GM12873 (cell line): Measurements from ENCODE around the gene GPD2.

Source experiments
- TF ChIP-seq, protein P1 (sequence below): IDR thresholded peaks from 2 replicates; pipeline ENCODE4 v1.5.1; 2012; ENCODE audit warnings: low read depth, mild to moderate bottlenecking, moderate library complexity, low read length, control low read depth; ENCODE audit not compliant: insufficient read depth; ENCODE audit errors: missing control alignments

GPD2 gene

DNA sequence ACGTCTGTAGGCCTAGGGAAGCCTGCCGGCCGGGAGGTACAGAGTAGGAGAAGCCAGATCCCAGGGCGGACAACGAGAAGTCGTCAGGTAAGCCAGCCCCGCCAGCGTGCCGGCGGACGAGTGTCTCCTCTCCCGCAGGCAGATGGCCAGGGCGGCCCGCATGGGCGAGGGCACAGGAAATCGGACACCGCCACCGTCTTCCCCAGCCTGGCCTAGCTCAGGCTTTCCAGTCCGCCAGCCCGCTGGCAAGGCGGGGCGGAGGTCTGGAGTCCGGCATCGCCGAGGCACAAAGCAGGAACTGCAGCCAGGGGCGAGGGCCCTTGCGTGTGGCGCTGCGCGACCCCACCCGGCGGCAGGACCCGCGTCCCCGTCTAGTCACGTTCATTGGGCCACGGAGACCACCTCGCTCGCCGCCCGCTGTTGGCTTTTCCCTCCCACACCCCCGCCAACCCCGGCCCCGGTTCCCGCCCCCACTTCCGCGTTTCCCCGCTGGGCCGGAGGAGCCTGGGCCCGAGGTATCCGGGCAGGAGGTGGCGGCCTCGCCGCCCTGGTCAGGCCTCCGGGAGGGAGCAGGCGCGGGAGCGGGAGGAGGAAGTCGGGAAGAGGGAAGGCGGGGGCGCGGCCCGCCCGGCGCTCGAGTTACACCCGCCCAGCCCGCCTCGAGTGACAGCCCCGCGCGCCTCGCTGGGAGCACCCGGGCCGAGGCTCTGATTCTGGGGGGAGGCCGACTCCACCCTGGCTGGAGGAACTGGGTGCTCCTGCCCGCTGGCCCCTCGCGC, at the start of gene GPD2:
Gene GPD2, plus strand, starts transcription at position 662 of the 779 bp plus-strand sequence. CDS start 39,727 bp downstream, outside the sequence.
- TF ChIP-seq, protein P1, sequence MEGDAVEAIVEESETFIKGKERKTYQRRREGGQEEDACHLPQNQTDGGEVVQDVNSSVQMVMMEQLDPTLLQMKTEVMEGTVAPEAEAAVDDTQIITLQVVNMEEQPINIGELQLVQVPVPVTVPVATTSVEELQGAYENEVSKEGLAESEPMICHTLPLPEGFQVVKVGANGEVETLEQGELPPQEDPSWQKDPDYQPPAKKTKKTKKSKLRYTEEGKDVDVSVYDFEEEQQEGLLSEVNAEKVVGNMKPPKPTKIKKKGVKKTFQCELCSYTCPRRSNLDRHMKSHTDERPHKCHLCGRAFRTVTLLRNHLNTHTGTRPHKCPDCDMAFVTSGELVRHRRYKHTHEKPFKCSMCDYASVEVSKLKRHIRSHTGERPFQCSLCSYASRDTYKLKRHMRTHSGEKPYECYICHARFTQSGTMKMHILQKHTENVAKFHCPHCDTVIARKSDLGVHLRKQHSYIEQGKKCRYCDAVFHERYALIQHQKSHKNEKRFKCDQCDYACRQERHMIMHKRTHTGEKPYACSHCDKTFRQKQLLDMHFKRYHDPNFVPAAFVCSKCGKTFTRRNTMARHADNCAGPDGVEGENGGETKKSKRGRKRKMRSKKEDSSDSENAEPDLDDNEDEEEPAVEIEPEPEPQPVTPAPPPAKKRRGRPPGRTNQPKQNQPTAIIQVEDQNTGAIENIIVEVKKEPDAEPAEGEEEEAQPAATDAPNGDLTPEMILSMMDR, result no peak

DNA sequence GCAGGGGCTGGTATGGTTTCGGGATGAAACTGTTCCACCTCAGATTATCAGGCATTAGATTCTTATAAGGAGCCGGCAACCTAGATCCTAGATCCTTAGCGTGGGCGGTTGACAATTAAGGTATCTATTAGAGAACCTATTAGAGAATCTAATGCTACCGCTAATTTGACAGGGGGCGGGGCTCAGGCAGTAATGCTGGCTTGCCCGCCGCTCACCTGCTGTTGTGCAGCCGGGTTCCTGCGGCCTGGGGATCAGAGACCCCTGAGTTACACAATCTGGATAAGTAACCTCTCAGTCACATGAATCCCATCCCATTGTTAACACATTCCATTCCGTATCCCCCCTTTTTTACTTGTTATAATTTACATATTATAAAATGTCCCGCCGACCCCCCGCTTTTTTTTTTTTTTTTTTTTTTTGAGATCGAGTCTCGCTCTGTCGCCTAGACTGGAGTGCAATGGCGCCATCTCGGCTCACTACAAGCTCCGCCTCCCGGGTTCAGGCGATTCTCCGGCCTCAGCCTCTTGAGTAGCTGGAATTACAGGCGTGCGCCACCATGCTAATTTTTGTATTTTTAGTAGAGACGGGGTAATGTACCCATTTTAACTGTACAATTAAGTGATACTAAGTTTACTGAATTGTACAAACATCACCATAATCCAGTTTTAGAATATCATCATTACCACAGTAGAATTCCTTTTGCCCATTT, 42.0 kb upstream of the GPD2 start:
- TF ChIP-seq, protein P1, result no peak

DNA sequence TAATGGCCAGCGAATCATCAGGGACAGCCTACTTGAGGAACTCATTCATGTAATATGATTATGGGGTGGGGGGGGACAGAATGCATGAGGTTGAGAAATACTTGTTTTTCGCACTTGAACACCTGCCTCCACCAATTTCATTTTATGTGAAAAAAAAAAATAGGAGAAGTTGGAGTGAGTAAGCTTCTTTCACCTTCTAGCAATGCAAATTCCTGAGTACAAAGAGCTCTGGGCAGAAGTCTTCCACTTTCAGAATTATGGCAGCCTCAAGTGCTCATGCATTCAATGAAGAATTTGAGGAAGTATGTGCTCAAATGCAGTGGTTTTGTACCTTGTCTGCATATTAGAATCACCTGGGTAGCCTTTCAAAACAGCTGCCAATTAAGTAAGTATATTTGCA, 40.1 kb upstream of the GPD2 start:
- TF ChIP-seq, protein P1, result no peak

DNA sequence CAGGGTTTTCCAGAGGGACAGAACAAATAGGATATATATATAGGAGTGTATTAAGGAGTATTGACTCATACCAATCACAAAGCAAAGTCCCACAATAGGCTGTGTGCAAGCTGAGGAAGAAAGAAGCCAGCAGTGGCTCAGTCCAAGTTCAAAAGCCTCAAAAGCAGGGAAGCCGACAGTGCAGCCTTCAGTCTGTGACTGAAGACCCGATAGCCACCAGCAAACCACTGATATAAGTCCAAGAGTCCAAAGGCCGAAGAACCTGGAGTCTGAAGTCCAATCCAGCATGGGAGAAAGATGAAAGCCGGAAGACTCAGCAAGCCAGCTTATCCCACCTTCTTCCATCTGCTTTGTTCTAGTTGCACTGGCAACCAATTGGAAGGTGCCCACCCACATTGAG, 39.0 kb upstream of the GPD2 start:
- TF ChIP-seq, protein P1, result no peak

DNA sequence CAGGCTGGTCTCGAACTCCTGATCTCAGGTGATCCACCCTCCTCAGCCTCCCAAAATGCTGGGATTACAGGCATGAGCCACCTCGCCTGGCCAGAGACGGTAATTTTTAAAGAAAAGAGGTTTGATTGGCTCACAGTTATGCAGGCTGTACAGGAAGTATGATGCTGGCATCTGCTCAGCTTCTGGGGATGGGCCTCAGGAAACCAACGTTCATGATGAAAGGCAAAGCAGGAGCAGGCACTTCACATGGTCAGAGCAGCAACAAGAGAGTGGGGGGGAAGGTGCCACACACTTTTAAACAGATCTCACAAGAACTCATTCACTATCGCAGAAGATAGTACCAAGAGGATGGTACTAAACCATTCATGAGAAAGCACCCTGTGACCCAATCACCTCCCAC, 38.0 kb upstream of the GPD2 start:
- TF ChIP-seq, protein P1, result no peak

DNA sequence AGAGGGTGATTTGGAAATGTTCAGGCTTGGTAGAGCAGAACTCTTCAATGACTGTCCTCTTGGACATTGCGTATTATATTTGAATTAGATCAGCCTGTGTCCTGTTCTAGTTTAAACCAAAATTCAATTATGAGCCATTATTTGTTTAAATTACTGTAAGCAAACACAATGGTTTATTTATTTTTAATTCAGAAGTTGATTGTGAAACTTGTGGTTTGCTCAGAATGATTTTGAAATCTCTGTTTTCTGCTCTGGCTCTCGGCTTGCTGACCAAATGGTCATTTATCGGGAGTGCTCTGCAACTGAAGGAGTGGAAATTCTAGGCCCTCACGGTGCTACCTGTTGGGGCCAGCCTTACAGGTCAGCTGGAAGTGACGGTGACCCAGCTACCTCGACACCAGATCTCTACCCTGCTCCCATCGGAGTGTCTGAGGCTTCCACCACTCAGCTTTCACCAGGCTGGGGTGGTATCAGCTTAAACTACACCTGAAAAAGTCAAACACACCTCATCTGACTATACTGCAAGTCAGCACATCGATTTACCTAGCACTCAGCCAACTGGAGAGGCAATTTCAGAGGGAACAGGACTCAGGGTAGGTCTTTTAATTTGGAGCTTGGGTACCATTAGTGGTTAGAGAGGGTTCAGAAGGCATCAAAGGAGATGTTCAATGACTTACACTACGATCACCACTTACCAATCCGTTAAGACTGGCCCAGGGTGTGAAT, 36.8 kb upstream of the GPD2 start:
- TF ChIP-seq, protein P1, result no peak
